Measurements from ENCODE around the gene BMP3. TPM values are rescaled to one million over a fixed set of nuclear protein-coding genes. Genes with fewer than 3 reads are reported as not detected.

The BMP3 gene
- total and polyA plus RNA-seq, 2 of the 8 experiments (the other 6 are each of a cell fraction or from before 2014, with no cell fraction given), result 0.02 TPM; not detected in 1

GRCh38 chr4:80999943-81000342 is 30.6 kb upstream of the BMP3 start (continued):
- TF ChIP-seq HDAC6 (IDR thresholded peaks at IDR 0.05; ENCODE audit: low read depth, low read length) (no peak), YY1 (IDR thresholded peaks at IDR 0.05; ENCODE audit: low read depth, low read length) (no peak), CTBP2 (IDR thresholded peaks at IDR 0.05; ENCODE audit: borderline replicate concordance, insufficient read depth, insufficient read length, low read length) (no peak), RXRA (IDR thresholded peaks at IDR 0.05; ENCODE audit: insufficient read depth, low read depth, low read length) (no peak)
